GM10266 (cell line): Measurements from ENCODE around the gene PDXK.

Experiments
- DNase-seq: peaks from one replicate; pipeline ENCODE4 v3.0.0; 2012; ENCODE audit errors: extremely low spot score
- TF ChIP-seq, protein P1 (sequence below): IDR thresholded peaks from 2 replicates; pipeline ENCODE4 v1.5.1; 2012; ENCODE audit warnings: mild to moderate bottlenecking, low read depth; ENCODE audit not compliant: control insufficient read depth, insufficient read depth; ENCODE audit errors: missing control alignments

The PDXK gene

GRCh38 chr21:43771698-43772424, 52.9 kb downstream of the PDXK start:
- no peak for DNase-seq
- TF ChIP-seq, protein P1, sequence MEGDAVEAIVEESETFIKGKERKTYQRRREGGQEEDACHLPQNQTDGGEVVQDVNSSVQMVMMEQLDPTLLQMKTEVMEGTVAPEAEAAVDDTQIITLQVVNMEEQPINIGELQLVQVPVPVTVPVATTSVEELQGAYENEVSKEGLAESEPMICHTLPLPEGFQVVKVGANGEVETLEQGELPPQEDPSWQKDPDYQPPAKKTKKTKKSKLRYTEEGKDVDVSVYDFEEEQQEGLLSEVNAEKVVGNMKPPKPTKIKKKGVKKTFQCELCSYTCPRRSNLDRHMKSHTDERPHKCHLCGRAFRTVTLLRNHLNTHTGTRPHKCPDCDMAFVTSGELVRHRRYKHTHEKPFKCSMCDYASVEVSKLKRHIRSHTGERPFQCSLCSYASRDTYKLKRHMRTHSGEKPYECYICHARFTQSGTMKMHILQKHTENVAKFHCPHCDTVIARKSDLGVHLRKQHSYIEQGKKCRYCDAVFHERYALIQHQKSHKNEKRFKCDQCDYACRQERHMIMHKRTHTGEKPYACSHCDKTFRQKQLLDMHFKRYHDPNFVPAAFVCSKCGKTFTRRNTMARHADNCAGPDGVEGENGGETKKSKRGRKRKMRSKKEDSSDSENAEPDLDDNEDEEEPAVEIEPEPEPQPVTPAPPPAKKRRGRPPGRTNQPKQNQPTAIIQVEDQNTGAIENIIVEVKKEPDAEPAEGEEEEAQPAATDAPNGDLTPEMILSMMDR, result no peak

- TF ChIP-seq, protein P1, result no peak
- DNase-seq, result no peak
Measured at GRCh38 chr21:43772425-43772821, 53.5 kb downstream of the PDXK start.

DNA sequence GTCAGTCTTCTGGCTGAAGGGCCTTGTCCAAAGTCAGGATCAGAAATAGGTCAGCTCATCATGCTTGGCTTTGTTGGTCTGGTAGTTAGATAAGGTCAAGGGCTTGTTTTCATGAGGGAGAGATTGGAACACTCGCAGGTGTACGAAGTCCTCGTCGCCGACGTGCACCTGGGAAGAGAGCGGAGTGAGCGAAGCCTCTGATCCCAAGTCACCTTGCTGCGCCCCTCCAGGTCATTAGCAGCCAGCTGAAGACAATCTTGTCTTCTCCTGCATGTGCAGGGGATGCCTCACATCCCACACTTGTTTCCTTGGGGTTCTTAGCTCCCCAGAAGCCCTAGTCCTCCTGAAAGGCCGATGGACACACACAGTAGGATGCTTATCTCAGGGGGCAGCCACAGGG, 55.2 kb downstream of the PDXK start:
- no peak for DNase-seq
- TF ChIP-seq, protein P1, result no peak

GRCh38 chr21:43775190-43775589, 56.3 kb downstream of the PDXK start:
- TF ChIP-seq, protein P1, result no peak

GRCh38 chr21:43775795-43776430, 57.0 kb downstream of the PDXK start, which contains the start of gene CSTB:
Gene CSTB (minus strand): TSS chr21:43776308. CDS start chr21:43776269, 39 bp downstream.
- peak; percentile 94 for DNase-seq
- TF ChIP-seq, protein P1, result no peak

More at GRCh38 chr21:43775190-43775589, 56.3 kb downstream of the PDXK start:
- DNase-seq, result no peak

DNA sequence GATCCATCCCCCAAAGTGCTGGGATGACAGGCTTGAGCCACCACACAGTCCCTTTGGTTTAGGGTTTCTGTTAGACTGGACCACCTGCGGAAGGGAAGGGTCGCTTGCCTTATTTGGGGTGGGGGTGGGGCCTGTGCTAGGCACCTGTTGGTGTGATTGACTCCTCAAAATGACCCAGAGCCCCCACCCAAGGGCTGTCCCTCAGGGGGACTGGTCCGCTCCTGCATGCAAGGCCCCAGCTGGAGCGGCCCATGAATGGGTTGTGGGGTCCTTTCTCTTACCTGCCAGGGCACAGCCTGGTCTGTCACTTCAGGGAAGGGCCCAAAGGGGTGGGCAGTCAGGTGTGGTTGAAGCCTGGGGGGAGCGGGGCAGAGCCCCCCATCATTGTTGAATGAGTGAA, 59.0 kb downstream of the PDXK start:
- TF ChIP-seq, protein P1, result no peak
- DNase-seq, result no peak

- DNase-seq, result no peak
- TF ChIP-seq, protein P1, result no peak
Measured at GRCh38 chr21:43778469-43779335, 59.8 kb downstream of the PDXK start.
